ENCODE results near the gene PRMT7.

PRMT7 gene

DNA sequence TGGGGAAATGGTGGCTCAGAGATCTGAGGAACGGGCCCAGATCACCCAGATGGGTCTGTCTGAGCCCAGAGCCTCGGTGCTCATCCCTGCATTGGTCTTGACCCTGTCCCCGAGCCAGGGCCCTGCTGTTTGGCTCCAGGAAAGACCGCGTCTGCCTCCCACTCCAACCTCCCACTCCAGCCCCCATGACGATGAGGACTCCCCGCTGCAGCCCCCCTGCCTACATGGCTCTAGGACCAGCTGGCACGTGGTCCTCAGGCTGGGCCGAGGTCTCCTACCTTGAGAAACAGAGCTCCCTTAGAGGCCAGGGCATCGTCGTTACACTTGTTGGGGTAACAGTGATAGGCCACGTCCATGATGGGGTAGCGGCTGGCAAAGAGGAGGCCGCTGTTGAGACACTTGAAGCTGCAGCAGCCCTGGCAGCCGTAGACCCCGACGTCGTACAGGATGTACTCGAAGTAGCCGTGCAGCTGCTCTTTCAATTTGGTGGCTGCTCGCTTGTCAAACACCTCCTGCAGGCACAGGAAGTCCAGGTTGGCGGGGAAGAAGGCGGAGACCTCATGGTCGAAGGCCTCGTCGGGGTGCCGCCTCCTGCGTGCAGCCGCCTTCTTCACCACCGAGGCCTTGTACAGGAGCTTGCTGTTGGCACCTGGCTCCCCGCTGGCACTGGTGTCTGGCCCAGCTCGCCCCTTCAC, 59.9 kb downstream of the PRMT7 start:
- peak overlapping the region in 4 of 21 experiments; percentile 1 to 38 (median 24) for H3K27ac ChIP-seq

DNA sequence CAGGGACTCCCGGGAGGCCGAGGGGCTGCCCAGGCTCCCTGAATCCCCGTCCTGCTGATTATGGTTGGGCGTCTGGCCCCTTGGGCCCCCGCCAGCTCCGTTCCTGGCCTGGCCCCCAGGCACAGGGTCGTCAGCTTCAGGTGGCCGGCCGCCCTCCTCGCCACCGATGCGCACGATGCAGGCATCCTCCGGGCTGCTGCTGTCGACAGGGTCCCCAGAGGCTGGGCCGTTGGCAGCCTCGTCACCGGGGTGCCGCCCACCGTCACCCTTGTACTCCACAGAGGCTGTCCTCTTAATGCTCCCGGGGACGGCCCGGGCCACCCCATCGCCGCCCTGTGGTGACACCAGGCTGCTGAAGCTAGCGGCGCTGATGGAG, 60.4 kb downstream of the PRMT7 start:
- Histone ChIP-seq H3K27ac (peak overlapping the region in 4 of 21 experiments; percentile 1 to 38 (median 20)), H3K4me3 (no peak overlapping the region)

More for the DNA sequence above, 59.9 kb downstream of the PRMT7 start:
- H3K4me3 ChIP-seq, result no peak overlapping the region

DNA sequence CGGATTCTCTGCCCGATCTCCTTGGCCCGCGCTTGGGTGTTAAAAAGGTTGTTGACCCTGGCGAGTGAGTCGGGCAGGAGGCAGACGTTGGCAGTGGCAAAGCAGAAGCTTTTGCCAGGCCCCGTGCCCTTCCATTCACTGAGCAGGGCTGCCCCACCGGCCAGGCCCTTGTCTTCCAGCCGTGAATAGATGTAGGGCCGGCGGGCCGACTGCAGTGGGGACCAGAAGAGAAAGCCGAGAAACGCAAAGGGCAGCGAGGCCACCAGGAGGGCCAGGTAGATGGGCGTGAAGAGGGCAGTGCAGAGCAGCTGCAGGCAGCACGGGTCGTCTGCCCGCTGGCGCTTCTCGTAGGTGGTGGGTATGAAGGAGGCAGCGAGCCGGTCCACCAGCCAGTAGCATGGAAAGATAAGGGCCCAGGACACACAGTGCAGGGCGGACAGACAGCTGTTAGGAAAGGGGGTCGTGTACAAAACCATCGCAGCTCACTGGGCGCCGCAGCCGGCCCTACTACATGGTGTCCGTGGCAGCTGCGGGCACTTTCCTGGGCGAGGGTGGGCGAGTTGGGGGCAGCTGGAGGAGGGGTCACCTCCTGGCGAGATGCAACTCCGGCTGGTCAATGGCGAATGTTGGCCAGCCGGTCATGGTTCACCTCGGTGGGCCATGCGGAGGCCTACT, 61.0 kb downstream of the PRMT7 start:
- H3K27ac ChIP-seq, result peak overlapping the region in 1 of 21 experiments; percentile 29
- H3K4me3 ChIP-seq, result no peak overlapping the region

DNA sequence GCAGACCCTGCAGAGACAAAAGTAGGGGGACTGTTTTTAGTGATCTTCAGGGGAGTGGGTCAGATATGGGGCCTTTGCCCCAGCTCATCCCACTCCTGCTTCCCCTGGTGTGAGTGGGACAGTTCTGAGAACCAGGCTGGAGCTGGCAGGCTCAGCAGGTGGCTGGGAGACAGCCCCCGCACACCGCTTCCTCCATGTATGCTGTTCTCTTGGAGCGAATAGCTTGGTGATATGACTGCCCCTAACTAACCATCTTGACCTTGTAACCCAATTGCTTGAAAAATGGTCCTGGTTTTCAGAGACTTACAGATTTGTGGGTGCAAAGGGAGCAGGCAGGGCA, 61.5 kb downstream of the PRMT7 start:
- H3K27ac ChIP-seq, result no peak overlapping the region
- no peak overlapping the region for H3K4me3 ChIP-seq

DNA sequence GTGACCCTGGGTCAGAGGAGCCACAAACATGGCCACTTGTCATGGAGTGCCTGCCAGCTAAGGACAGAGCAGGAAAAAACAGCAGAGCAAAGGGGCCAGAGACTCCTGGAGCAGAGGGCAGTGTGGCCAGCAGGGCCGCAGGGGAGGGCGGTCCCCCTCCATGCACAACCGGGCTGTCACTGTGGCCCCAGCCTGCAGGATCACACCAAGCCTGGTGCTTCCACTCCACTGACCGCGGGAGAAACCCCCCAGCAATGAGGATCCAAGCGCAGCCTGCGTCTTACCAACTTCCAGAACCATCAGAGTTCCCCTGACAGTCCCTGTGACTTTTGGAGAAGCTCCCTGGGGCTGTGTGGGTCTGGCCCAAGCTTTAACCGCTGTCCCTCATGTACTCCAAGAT, 62.0 kb downstream of the PRMT7 start:
- Histone ChIP-seq H3K27ac (no peak overlapping the region), H3K4me3 (no peak overlapping the region)

DNA sequence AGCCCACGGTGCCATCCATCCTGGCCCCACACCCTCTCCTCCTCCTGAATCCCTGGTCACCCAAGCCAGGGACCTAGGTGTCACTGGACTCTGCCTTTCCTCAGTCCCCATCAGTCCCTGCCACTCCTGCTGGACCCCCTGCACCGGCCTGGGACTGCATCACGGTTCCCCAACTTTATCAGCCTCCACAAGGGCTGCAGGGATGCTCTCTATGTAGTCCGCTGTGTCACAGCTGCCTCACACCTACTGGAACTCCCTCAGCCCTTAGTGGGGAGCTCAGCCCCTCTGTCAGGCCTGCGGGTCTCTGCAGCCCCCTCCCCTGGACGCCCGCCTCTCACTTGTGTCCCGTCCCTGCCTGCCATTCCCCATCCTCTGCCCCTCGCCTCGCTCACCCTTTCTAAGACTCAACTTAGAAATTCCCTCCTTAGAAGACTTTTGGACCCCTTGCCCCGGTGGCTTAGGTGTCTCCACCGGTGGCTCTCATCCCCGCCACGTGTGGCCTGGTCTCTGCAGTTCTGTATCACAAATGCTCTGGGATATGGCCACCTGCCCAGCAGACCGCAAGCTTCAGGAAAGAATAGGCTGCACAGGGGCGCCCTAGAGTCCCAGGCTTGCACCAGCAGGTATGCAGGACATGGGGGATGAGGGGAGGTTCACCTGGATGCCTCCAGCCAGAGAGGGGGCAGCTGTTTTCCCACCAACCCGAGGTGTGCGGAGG, 62.9 kb downstream of the PRMT7 start:
- Histone ChIP-seq H3K4me3 (no peak overlapping the region), H3K27ac (no peak overlapping the region)

DNA sequence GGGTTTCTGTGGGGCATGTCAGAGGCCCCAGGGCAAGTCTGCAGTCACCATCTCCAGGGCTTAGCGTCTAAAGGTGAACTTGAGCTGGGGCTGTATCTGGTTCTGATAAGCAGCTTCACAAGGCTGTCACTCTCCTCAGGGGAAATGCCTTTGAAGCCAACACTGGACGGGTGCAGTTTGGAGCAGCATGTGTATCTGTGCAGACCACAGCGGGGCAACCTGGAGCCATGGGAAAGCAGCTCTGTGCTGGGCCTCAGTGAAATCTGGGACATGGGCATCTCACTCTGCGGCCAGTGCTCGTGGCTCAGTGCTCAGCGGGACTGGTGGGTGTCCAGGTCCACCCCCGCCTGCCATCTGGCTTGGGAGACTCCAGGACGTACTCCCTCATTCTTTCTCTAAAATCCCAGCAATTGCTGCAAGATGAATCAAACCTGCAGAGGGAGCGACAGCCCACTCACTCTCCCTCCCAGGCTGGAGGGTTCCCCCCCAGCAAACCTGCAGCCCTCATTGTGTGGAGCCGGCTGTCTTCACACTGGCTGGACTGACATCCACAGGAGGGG, 63.5 kb downstream of the PRMT7 start:
- no peak overlapping the region for H3K4me3 ChIP-seq
- no peak overlapping the region for H3K27ac ChIP-seq

DNA sequence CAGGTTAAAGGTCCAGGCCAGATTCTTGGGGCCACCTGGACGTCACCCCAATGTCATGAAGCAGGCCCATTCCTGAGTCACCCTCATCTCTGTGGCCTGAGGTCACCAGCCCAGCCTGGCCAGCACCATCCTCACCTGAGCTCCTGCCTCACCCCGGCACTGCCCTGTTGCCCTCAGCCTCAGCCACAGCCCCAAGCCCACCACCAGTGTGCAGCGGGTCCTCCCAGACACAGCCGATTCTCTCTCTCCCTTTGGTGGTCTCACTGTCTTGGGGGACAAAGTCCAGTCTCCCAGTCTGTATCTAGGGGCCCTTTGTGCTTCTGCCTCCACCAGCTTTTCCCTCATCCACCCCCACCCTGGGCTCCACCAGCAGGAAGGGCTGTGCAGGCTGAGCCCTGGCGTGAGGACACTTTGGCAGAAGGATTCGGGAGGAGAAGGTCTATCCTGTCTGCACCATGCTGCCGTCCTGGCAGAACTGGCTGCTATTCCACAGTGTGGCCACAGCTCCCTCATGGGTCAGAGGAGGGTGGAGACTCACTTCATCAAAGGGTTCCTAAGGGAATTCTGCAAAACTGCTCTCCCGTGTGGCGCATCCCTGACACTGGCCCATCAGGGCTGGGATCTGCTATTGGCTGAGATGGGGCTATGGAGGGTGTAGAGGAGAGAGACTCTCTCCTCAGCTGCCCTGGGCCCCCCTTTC, 64.3 kb downstream of the PRMT7 start:
- H3K27ac ChIP-seq, result no peak overlapping the region
- no peak overlapping the region for H3K4me3 ChIP-seq

DNA sequence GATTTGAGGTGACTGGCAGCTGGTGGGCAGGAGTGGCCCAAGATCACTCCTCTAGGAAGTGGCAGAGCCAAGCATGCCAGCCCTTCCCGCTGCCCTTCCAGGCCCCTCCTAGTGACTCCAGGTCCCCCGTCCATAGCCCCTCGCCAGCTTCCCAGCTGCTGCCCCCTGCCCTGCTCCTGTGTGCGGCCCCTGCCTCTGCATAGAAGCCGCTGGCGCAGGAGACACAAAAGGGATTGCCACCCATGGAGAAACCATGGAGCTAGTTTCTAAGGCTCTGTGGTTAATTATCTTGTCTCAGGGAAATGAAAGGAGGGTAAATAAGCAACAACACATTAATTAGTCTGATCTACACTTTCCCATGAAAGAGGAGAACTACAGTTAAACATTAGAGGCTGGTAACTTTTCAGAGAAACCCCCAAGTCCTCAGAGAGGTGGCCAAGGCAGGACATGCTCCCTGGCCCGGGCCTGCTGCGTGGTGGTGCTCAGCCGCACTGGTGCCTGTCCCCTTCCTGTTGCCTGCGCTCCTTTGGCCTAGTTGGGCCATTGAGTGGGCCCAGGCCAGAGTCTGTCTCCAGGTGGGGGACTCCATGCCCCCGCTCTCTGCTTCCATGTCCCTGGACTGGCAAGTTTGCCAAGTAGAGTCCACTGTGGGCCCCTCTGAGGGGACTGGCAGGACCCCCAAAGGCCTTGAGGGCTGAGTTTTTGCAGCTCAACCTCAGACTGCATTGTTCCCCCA, 65.2 kb downstream of the PRMT7 start:
- peak overlapping the region in 1 of 21 experiments; percentile 32 for H3K27ac ChIP-seq
- no peak overlapping the region for H3K4me3 ChIP-seq

DNA sequence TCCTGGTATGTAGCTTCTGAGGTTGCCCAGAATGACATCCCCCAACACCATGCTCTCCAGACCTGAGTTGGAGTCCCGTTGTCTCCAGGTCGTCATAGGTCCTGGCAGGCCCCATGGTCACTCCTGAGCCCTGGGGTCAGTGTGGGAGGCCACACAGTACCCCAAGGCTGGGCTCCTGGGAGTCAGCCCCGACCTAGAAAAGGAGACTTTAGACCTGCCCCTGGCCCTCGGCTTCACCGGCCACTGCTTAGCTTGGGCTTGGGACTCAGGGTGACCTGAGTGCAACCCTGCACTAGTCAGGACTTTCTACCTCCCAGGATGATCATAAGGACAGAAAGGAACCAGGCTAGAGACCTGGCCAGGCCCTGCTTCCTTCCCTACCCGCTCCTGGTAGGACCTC, 65.8 kb downstream of the PRMT7 start:
- Histone ChIP-seq H3K27ac (peak overlapping the region in 1 of 21 experiments; percentile 32), H3K4me3 (no peak overlapping the region)

DNA sequence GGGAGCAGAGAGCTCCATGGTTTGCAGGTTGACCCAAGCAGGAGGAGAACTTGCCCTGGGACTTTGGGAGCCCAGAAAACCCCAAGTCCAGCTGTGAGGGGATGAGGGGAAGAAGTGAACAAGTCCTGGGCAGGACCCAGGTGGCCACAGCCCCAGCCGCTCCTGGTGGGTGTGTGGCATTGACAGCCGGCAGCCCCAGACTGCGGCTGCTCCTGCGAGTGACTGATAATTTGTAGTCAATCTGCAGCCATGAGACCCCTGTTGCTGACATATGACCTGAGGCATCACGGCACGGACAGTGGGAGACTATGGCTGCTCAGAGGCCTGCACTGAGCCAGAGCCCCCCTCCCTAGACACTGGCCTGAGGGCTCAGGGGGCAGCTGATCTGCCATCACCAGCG, 66.4 kb downstream of the PRMT7 start:
- no peak overlapping the region for H3K4me3 ChIP-seq

DNA sequence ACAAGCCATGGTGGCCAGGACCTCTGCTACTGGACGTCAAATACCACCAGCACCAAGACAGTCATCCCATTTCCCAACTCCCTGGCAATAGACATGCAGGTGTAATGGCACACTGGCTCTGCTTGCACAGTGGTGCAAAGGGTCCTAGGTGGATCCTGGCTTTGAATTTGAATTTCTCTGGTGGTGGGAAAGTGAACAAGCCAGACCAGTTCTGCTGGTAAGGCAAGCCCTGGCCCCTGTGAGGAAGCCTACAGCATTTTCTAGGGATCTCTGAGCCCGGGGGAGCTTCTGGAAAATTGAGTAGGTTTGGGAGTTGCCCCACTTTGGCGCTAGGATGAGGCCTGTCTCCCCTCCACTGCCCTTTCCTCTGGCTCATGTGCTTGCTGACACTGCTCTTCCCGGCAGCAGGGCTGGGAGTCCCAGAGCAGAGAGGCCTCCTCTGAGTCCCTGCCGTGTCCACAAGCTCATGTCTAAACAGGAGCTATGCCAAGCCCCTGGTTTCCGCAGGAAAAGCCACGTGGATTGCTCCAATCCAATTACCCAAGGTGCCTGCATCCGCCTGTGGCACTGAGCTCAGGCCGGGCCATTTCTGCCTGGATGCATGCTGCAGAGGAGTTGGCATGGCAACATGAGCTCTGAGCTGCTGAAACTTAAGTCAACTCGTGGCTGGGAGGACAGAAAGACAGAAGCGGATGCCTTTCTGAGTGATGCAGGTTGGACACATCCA, 67.0 kb downstream of the PRMT7 start:
- Histone ChIP-seq H3K27ac (peak overlapping the region in 1 of 21 experiments; percentile 41), H3K4me3 (no peak overlapping the region)

More for the DNA sequence above, 66.4 kb downstream of the PRMT7 start:
- peak overlapping the region in 1 of 21 experiments; percentile 41 for H3K27ac ChIP-seq

DNA sequence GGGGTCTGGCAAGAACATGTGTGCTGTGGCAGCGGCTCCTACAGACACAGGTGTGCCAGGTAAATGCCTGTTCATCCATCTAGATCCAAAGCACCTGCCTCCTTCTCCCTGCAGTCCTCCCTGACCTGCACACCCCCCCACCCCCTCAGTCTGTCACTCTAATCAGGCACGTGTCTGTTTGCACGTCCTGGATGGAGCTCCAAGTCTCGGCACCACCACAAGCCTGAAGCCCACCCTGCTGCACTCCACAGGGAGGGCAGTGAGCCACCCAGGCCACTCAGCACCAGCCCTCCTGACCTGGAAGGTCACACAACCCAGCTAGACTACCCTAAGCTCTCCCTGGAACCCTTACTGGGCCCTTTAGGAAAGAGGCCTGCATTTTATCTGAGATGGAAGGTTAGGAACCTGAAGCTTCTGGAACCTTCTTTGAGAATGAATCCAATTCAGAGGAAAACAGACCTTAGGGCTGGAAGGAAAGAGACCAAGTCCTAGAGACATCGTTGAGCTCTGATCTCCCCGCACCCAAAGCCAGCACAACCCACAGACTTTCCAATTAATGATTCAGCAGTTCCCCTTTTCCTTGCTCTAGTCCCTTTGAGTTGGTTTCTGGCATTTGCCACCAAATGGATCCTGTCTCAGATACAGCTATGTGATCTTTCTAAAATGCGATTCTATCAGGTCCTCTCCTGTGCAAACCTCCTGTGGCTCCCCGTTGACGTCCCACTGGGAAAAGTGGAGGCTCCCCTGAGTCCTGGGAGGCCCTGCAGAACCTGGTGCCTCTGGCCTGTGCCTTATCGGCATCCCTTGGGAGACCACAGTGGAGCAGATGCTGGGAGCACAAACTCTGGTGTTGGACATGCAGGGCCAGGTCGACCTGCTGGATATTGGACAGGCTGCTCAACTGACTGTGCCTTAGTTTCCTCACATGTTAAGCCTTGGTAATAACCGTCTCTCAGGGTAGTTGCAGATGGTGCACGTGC, 67.9 kb downstream of the PRMT7 start:
- Histone ChIP-seq H3K27ac (peak overlapping the region in 2 of 21 experiments; percentile 30 to 47), H3K4me3 (no peak overlapping the region)

DNA sequence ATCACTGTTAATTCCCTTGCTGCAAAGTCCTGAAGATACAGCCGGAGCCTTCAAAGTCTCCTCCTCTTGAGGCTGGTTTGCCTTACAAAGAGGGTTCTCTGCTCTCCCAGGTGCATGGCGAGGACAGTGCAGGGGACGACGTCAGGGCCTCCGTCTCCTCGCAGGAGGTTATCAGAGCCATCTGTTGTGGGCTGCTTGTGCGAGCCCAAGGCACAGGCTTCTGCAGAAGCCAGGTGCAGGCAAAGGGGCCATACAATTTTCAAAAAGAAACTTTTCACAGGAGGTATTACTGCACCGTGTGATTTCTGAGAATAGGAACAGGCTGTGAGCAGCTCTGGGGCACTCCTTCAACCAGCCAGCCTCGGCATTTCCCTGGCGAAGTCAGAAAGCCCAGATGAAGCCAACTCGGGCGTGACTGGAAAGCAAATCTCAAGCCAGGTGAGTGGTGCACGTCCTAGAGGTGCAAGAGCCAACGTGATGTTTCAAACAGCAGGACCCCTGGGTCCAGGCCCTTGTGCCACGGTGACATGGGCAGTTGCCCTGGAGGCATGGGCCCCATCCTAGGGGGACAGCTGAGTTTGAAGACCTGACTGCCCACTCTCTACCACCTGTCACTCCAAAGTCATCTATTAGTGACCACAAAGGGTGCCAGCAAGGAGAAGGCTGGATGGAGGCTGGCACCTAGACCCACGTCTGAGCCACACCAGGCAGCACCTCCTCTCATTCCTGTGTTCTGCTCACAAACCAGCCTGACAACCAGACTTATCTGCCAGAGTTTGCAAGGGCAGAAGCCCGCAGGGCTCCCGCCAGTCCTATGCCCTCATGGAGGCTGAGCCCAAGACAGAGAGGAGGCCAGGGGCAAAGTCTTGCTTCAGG, 68.9 kb downstream of the PRMT7 start:
- Histone ChIP-seq H3K27ac (peak overlapping the region in 2 of 21 experiments; percentile 30 to 47), H3K4me3 (no peak overlapping the region)

DNA sequence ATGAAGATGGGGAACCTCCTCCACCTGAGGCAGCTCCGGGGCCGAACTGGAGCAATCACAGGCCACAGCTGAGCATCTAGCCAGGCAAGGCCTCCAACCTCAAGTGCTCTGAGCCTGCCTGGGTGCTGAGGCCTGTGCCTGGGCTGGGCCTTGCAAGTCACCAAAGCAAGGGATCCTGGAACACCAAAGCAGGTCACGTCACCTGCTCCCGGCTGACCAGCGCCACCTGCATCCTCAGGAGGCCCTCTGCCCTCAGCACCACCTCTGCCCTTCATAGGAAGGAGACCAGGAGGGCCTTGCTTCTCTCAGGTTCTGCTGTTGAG, 69.5 kb downstream of the PRMT7 start:
- peak overlapping the region in 1 of 21 experiments; percentile 47 for H3K27ac ChIP-seq

DNA sequence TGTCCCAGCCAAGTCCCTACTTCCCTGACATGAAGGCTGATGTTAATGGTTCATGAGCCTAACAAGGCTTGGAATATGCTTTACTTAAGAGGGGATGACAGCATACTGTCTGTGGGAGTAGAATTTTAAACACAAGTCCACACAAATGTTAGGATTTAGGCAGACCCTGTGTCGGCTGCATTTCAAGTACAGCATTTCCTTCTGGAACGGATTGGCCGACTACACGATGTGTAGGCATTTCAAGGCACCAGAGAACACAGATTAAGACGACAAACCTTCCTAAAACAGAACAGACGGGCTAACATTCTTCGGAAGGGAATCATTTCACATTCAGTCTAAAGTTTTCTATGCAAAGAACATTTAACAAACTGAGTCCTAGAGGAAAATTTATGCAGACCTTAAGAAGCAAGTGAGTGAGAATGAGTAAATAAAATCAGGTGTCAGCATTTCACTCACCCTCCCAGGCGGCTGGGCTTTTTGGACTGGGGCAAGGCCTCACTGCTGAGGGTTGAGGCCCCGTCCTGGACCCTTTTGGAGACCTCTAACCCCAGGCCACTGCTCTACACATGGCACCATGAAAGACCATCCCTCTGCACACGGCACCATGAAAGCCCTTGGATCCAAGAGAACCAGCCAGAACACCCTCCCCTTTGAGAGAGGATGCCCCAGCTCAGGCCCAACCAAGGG, 70.0 kb downstream of the PRMT7 start:
- no peak overlapping the region for H3K4me3 ChIP-seq
- H3K27ac ChIP-seq, result no peak overlapping the region

More for the DNA sequence above, 69.5 kb downstream of the PRMT7 start:
- no peak overlapping the region for H3K4me3 ChIP-seq
